Astrocyte (in vitro differentiated cells and primary cell): ENCODE data around the gene TM2D3. TPM values are rescaled to one million over a fixed set of nuclear protein-coding genes. Genes with fewer than 3 reads are reported as not detected.

ENCODE experiments used
- DNase-seq: peaks from one replicate; pipeline ENCODE4 v3.0.0-alpha.2; 2010; ENCODE audit warnings: low read depth
- FAIRE-seq: peaks from 2 replicates; lab custom pipeline; 2011; peaks lifted over from hg19 to GRCh38; lab: Jason Lieb, UNC
- H2AFZ ChIP-seq: 2 replicates; pipeline ENCODE4 v1.6.0; 2012; ENCODE audit warnings: low read depth, low read length, inconsistent platforms
- H3K27ac ChIP-seq: 2 replicates; pipeline ENCODE4 v1.5.1; 2011; ENCODE audit warnings: low read depth, low read length, inconsistent platforms
- H3K27me3 ChIP-seq: 2 replicates; pipeline ENCODE4 v1.6.0; 2011; ENCODE audit warnings: low read length, inconsistent platforms; ENCODE audit not compliant: insufficient read depth
- H3K36me3 ChIP-seq: 2 replicates; pipeline ENCODE4 v1.5.1; 2011; ENCODE audit warnings: low read length, inconsistent platforms; ENCODE audit not compliant: insufficient read depth
- H3K4me1 ChIP-seq: 2 replicates; pipeline ENCODE4 v1.5.1; 2011; ENCODE audit warnings: low read length, inconsistent platforms; ENCODE audit not compliant: insufficient read depth
- H3K4me2 ChIP-seq: 2 replicates; pipeline ENCODE4 v1.6.0; 2012; ENCODE audit warnings: low read length, inconsistent platforms
- H3K4me3 ChIP-seq: 2 replicates; pipeline ENCODE4 v1.5.1; 2011; ENCODE audit warnings: low read depth, mild to moderate bottlenecking, low read length, inconsistent platforms; ENCODE audit not compliant: insufficient read depth
- H3K79me2 ChIP-seq: 2 replicates; pipeline ENCODE4 v1.6.0; 2012; ENCODE audit warnings: mild to moderate bottlenecking, low read length, inconsistent platforms; ENCODE audit not compliant: insufficient read depth
- H3K9ac ChIP-seq: 2 replicates; pipeline ENCODE4 v1.6.0; 2012; ENCODE audit warnings: mild to moderate bottlenecking, low read length, inconsistent platforms
- H3K9me3 ChIP-seq: 2 replicates; pipeline ENCODE4 v1.5.1; 2012; ENCODE audit warnings: low read depth, mild to moderate bottlenecking, low read length, inconsistent platforms; ENCODE audit not compliant: insufficient read depth
- H4K20me1 ChIP-seq: 2 replicates; pipeline ENCODE4 v1.6.0; 2012; ENCODE audit warnings: low read length, inconsistent platforms; ENCODE audit not compliant: insufficient read depth
- H3K27ac Mint-ChIP-seq: one replicate; pipeline ENCODE4 v1.8.0; 2021; ENCODE audit warnings: mild to moderate bottlenecking, mixed read lengths; ENCODE audit not compliant: unreplicated experiment
- H3K27me3 Mint-ChIP-seq: one replicate; pipeline ENCODE4 v1.8.0; 2021; ENCODE audit warnings: low read depth, mixed read lengths; ENCODE audit not compliant: unreplicated experiment
- H3K36me3 Mint-ChIP-seq: one replicate; pipeline ENCODE4 v1.8.0; 2021; ENCODE audit warnings: low read depth, mixed read lengths; ENCODE audit not compliant: unreplicated experiment
- H3K4me1 Mint-ChIP-seq: one replicate; pipeline ENCODE4 v1.8.0; 2021; ENCODE audit warnings: low read depth, mixed read lengths; ENCODE audit not compliant: unreplicated experiment
- H3K4me3 Mint-ChIP-seq: one replicate; pipeline ENCODE4 v1.8.0; 2021; ENCODE audit warnings: mild to moderate bottlenecking, moderate library complexity, mixed read lengths; ENCODE audit not compliant: unreplicated experiment
- H3K9me3 Mint-ChIP-seq: one replicate; pipeline ENCODE4 v1.8.0; 2021; ENCODE audit warnings: mild to moderate bottlenecking, mixed read lengths; ENCODE audit not compliant: unreplicated experiment
- CTCF ChIP-seq: IDR thresholded peaks from 2 replicates; pipeline ENCODE4 v1.5.1; 2011; ENCODE audit warnings: low read depth, mild to moderate bottlenecking, inconsistent platforms, low read length, moderate library complexity; ENCODE audit not compliant: insufficient read depth
- EZH2 ChIP-seq: IDR thresholded peaks from 2 replicates; pipeline ENCODE4 v1.6.1; 2012; ENCODE audit warnings: mild to moderate bottlenecking, low read length, inconsistent platforms; ENCODE audit not compliant: insufficient read depth
- total RNA-seq: library from RNA; stranded (reverse); gene quantifications from 2 replicates; pipeline ENCODE4 v1.2.1, GENCODE V29; 2021

The TM2D3 gene
- total RNA-seq, 1 donor from 2014 or later: 28.1 TPM

GRCh38 chr15:101625184-101625583, 27.0 kb downstream of the TM2D3 start:
- Histone ChIP-seq H2AFZ (no peak overlapping the region), H4K20me1 (no peaks in the 10 kb centered on the region), H3K9ac (no peak overlapping the region), H3K36me3 (no peaks in the 10 kb centered on the region), H3K4me3 (no peak overlapping the region), H3K27me3 (no peaks in the 10 kb centered on the region), H3K79me2 (no peaks in the 10 kb centered on the region), H3K4me1 (no peaks in the 10 kb centered on the region), H3K27ac (no peak overlapping the region), H3K9me3 (no peaks in the 10 kb centered on the region), H3K4me2 (no peak overlapping the region)
- H3K27ac Mint-ChIP-seq: no peak overlapping the region
- DNase-seq: no peak
- no peak for FAIRE-seq
- H3K36me3 Mint-ChIP-seq: no peaks in the 10 kb centered on the region
- H3K4me1 Mint-ChIP-seq: peaks cover 15% of the 10 kb centered on the region
- no peak for TF ChIP-seq CTCF
- TF ChIP-seq EZH2: no peak
- H3K27me3 Mint-ChIP-seq: no peaks in the 10 kb centered on the region
- H3K4me3 Mint-ChIP-seq: no peak overlapping the region
- H3K9me3 Mint-ChIP-seq: peaks cover 4% of the 10 kb centered on the region

- H3K36me3 ChIP-seq: no peaks in the 10 kb centered on the region
- H3K27ac Mint-ChIP-seq: no peak overlapping the region
- no peaks in the 10 kb centered on the region for H3K4me1 ChIP-seq
- peaks cover 15% of the 10 kb centered on the region for H3K4me1 Mint-ChIP-seq
- peaks cover 4% of the 10 kb centered on the region for H3K9me3 Mint-ChIP-seq
- H3K27me3 ChIP-seq: no peaks in the 10 kb centered on the region
- no peak overlapping the region for H3K4me2 ChIP-seq
- no peak overlapping the region for H3K27ac ChIP-seq
- H2AFZ ChIP-seq: no peak overlapping the region
- H3K9ac ChIP-seq: no peak overlapping the region
- TF ChIP-seq EZH2 (no peak), CTCF (no peak)
- no peaks in the 10 kb centered on the region for H3K9me3 ChIP-seq
- H4K20me1 ChIP-seq: no peaks in the 10 kb centered on the region
- no peaks in the 10 kb centered on the region for H3K79me2 ChIP-seq
- no peaks in the 10 kb centered on the region for H3K27me3 Mint-ChIP-seq
- H3K4me3 Mint-ChIP-seq: no peak overlapping the region
- no peak overlapping the region for H3K4me3 ChIP-seq
- DNase-seq (no peak), FAIRE-seq (no peak)
- H3K36me3 Mint-ChIP-seq: no peaks in the 10 kb centered on the region
Measured at GRCh38 chr15:101623367-101624304, 28.5 kb downstream of the TM2D3 start.

- no peaks in the 10 kb centered on the region for H3K4me1 ChIP-seq
- no peak overlapping the region for H3K9ac ChIP-seq
- no peak overlapping the region for H3K4me3 ChIP-seq
- H3K4me2 ChIP-seq: no peak overlapping the region
- no peak for TF ChIP-seq EZH2
- no peak for TF ChIP-seq CTCF
- H3K27me3 ChIP-seq: no peaks in the 10 kb centered on the region
- H2AFZ ChIP-seq: no peak overlapping the region
- no peaks in the 10 kb centered on the region for H3K9me3 ChIP-seq
- no peak for DNase-seq
- Mint-ChIP-seq H3K27ac (no peak overlapping the region), H3K36me3 (no peaks in the 10 kb centered on the region), H3K4me3 (no peak overlapping the region), H3K4me1 (peaks cover 15% of the 10 kb centered on the region), H3K9me3 (peaks cover 4% of the 10 kb centered on the region), H3K27me3 (no peaks in the 10 kb centered on the region)
- H4K20me1 ChIP-seq: no peaks in the 10 kb centered on the region
- no peak overlapping the region for H3K27ac ChIP-seq
- H3K36me3 ChIP-seq: no peaks in the 10 kb centered on the region
- no peaks in the 10 kb centered on the region for H3K79me2 ChIP-seq
- FAIRE-seq: no peak
Measured at GRCh38 chr15:101621961-101622360, 30.2 kb downstream of the TM2D3 start.
